Thyroid gland (tissue), 4 donors: ENCODE measurements around the gene CCL27.

ENCODE experiments used
- CTCF ChIP-seq, 6 experiments: fragments of 200-600 bp in 3 of 6; fragments of 450-650 bp in 3 of 6; sonication (generic) in 3 of 6; IDR thresholded peaks; one replicate each; pipeline ENCODE4 v1.5.1; 2016 to 2019; ENCODE audit warnings: antibody characterized with exemption in 6 of 6, mild to moderate bottlenecking in 2 of 6, inconsistent platforms in 1 of 6, moderate library complexity in 1 of 6
- POLR2A ChIP-seq, 2 donors: fragments of 450-650 bp; IDR thresholded peaks; one replicate each; pipeline ENCODE4 v1.6.1; 2017; ENCODE audit warnings: antibody characterized with exemption in 2 of 2, mild to moderate bottlenecking in 2 of 2, moderate library complexity in 1 of 2

GRCh38 chr9:34633166-34633565 is 29.3 kb downstream of the CCL27 start:
- TF ChIP-seq CTCF (IDR thresholded peaks at IDR 0.05) (no peak), POLR2A (IDR thresholded peaks at IDR 0.05) (no peak)
